HG03108 (cell line): ENCODE results near the gene PLOD2.

Source experiments
- ATAC-seq: cut with Tn5 transposase; IDR thresholded peaks from one replicate; pipeline ENCODE4 v1.9.1; 2021; ENCODE audit warnings: moderate library complexity; ENCODE audit not compliant: unreplicated experiment

PLOD2 gene

GRCh38 chr3:146160964-146161662 is at the start of gene PLOD2:
Gene PLOD2, minus strand, starts transcription at chr3:146161184. Its CDS starts 195 bp downstream, at chr3:146160989.
- ATAC-seq = peak; percentile 44

DNA sequence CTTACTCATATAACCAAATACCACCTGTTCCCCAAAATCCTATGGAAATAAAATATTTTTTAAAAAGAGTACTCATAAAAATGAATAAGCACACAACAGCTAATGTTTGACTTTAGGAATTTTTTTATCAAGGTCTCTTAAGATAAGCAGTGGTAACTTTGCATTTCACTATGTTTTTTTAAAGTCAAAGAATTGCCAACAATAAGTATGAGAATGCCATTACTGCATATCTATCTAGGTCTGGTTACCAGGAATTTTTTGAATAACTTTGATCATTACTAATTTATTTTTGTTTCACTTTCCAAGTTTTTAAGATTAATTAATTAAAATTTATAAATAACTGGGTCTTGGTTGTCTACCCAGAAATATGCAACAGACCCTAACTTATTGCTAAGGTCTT is 48.4 kb upstream of the PLOD2 start:
- no peak for ATAC-seq

- ATAC-seq = no peak
Observed at GRCh38 chr3:146203776-146204175, 42.8 kb upstream of the PLOD2 start.

GRCh38 chr3:146200461-146201220 is 39.7 kb upstream of the PLOD2 start:
- ATAC-seq = no peak

- no peak for ATAC-seq
Observed at GRCh38 chr3:146199762-146200161, 38.8 kb upstream of the PLOD2 start.

DNA sequence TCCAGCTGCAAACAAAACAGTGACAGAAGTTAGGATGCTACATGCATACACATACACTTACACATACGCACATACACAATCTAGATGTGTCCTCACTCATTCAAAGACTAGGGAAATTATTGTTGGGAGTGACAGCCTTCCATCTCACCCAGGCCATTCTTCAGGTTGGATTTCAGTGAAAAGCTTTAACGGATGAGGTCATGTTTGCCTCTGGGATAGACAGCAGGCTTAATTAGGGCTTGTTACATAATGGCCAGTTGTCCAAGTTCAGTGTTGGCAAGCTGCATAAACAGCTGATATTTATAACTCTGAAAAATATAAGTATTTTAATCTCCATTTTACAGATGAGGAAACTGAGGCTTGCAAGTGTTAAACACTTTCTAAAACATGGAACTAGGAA is 35.8 kb upstream of the PLOD2 start:
- ATAC-seq = no peak

GRCh38 chr3:146195605-146196004 is 34.6 kb upstream of the PLOD2 start:
- no peak for ATAC-seq

DNA sequence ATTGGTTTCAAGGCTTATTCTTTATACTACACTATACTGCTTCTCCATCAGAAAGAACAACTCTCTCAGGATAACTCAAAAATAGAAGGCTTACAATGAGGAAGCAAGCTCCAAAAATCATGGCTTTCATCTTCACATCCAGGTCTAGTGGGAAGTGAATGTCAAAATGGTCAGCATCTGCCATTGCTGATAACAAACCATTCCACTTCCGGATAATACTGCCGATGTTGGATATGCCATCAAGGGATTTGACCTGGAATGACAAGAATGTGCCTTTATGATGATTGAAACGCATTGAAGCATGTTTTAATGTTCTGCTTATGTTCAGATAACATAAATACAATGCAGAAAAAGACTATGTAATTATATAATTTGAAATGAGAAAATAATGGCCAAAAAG is 34.0 kb upstream of the PLOD2 start:
- no peak for ATAC-seq

DNA sequence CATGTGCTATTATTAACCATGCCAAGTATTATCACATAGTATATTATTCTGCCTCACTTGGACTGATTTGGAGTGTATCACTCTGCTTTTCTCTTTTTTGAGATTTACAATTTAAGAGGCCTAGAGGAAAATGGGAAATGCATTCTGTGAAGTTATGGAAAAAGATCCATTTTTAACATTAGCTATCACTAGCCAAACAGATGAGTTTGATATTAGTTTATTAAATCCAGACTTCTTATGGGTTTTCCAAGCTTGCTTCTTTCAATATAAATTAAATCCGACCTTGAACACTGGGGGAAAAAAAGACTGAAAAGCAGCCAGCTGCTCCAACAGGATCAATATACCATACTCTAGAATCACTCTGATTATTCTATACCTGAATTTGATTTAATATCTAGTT is 30.1 kb upstream of the PLOD2 start:
- no peak for ATAC-seq

- ATAC-seq = peak; percentile 71
Observed at GRCh38 chr3:146189519-146190173, 28.7 kb upstream of the PLOD2 start.

DNA sequence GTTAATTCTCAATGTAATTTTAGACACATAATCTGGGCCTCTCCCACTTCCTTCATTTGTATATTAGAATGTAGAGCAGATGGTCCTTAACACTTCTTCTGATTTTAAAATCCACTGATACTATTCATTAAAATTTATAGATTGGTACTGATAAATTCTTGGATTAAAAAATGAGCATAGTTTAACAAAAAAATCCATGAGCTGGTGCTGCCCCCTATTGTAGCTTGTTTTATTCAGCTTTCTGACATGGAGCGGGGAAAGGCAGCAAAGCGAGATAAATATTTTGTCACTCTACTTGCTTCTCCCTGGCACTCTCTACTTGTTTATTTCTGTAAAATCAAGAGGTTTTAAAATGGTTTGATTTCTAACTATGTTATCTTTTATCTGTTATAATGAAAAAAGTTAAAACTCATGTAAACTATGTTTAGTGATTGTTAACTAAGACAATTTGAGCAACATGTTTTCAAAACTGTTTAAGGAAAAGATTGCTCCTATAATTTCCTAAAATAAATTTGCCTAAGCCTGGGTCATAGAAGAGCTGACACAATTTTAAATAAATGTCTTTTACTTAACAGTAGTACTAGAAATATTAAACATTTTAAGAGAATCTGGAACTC is 26.5 kb upstream of the PLOD2 start:
- ATAC-seq = no peak

- ATAC-seq = no peak
Observed at GRCh38 chr3:146184241-146185015, 23.4 kb upstream of the PLOD2 start.

DNA sequence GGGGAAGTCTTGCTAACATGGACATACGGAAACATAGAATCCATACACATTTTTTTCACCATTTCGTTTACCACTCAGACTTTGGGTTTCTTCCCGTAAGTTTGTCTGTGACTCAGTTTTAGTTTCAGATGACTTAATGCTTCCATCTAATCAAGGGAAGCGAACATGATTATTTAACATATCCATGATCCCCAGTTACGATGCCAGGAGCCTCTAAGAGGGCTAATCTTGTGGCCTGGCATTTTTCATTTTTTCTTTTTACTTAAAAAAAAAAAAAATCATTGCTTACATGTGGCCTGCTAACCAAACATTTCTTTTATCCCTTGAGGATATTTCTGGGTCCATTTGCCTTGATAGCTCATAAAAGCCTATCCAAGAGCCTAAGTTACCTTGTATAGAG is 20.2 kb upstream of the PLOD2 start:
- no peak for ATAC-seq

DNA sequence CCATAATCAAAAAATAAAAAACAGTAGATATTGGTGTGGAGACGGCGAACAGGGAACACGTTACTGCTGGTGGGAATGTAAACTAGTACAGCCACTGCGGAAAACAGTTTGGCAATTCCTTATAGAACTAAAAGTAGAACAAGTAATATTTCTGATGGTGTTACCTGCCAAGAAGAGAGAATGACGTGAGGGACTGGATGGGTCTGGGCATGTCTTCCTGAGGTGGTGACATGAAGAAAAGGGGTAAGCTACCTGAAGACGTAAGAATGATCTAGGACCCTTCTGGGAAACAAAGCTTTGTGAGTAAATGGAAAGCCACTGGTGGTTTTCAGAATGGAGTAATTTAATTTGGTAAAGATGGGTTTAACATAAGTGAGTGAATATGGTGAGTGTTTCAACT is 19.4 kb upstream of the PLOD2 start:
- ATAC-seq = no peak

DNA sequence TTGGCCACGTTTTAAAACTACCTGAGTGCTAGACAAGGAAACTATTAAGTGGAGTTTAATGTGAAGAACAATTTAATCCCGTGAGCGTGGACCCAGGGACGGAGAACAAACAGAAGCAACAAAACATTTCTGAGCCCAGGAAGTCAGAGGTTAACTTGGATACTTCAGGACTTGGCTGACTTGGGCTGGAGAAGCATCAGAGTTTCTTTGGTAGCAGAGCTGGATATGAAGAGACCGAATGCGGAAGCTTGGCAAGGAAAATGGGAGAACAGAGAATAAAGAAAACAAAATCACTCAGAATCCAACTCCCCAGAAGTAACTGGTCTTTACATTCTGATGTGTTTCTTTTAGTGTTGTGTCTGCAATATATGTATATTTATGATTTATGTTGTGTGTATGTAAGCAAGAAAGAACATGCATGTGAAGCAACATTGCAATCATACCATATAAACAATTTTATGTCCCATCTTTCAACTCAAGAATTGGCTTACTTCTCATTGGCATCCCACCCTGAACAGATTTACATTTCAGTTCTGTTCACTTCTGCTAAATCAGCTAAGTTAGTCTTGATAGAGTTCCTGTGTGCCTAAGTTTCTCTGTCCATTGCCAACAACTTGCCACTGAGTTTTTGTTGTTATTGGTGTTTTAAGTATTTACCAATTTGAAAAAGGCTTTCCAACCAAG is 17.2 kb upstream of the PLOD2 start:
- ATAC-seq = no peak

DNA sequence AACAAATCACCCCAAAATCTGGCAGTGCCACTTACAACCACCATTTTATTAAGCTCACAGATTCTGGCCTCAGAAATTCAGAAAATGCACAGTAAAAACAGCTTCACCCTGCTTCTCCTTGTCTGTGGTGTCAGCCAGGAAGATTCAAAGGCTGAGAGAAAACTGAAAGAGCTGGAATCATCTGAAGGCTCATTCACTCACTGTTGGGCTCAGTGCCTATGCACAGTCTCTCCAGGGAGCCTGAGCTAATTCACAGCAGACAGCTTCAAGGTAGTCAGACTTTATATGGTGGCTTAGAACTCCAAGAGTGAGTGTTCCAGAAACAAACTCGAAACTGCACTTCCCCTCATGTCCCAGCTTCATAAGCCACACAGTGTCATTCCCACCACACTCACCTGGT is 16.5 kb upstream of the PLOD2 start:
- no peak for ATAC-seq

GRCh38 chr3:146177072-146177471 is 16.1 kb upstream of the PLOD2 start:
- no peak for ATAC-seq

DNA sequence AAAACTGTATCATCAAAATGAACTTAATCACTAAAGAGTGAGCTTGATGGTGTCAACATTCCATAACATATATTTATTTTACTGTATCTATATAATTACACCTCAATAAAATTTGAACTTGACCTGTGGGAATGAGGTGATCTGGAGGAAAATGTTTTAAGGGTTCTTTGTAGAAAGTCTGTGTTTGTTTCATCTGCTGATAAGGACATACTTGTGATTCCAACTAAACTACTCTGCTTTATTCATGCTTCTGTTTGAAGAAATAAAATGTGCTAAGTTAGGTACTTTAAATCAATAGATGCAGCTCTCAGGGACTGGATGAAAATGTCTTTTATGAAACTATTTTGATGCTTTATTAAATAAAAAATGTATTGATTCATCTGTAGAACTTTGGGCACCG is 11.6 kb upstream of the PLOD2 start:
- no peak for ATAC-seq

GRCh38 chr3:146170591-146170990 is 9.6 kb upstream of the PLOD2 start:
- no peak for ATAC-seq

- ATAC-seq = no peak
Observed at GRCh38 chr3:146169891-146170290, 8.9 kb upstream of the PLOD2 start.
